HEK293 (cell line): Measurements from ENCODE around the gene KLHDC7B.
A peak's percentile ranks its signal among the peaks of the same experiment; 100 is the strongest.

Experiments used
- EGR2 ChIP-seq: fragments of 450-650 bp; formaldehyde crosslinking; IDR thresholded peaks from 2 replicates; pipeline ENCODE4 v1.5.1; 2016; ENCODE audit warnings: low read depth, missing biosample characterization, missing genetic modification characterization
- GLIS2 ChIP-seq: fragments of 450-650 bp; formaldehyde crosslinking; IDR thresholded peaks from 2 replicates; pipeline ENCODE4 v1.5.1; 2016; ENCODE audit warnings: missing biosample characterization, missing genetic modification characterization
- HOXD13 ChIP-seq: sonication (generic); formaldehyde crosslinking; IDR thresholded peaks from 2 replicates; pipeline ENCODE4 v1.8.0; 2022; ENCODE audit warnings: missing genetic modification reagents, borderline replicate concordance
- KLF8 ChIP-seq: fragments of 450-650 bp; formaldehyde crosslinking; IDR thresholded peaks from 2 replicates; pipeline ENCODE4 v1.5.1; 2016; ENCODE audit warnings: missing biosample characterization, missing genetic modification characterization
- OVOL3 ChIP-seq: fragments of 450-650 bp; formaldehyde crosslinking; IDR thresholded peaks from 2 replicates; pipeline ENCODE4 v1.5.1; 2016; ENCODE audit warnings: missing biosample characterization, missing genetic modification characterization
- SP7 ChIP-seq: fragments of 450-650 bp; formaldehyde crosslinking; IDR thresholded peaks from 2 replicates; pipeline ENCODE4 v1.5.1; 2016; ENCODE audit warnings: missing biosample characterization, missing genetic modification characterization
- YY2 ChIP-seq: fragments of 450-650 bp; formaldehyde crosslinking; IDR thresholded peaks from 2 replicates; pipeline ENCODE4 v1.5.1; 2016; ENCODE audit warnings: missing biosample characterization, missing genetic modification characterization
- ZBTB1 ChIP-seq: fragments of 450-650 bp; formaldehyde crosslinking; IDR thresholded peaks from 2 replicates; pipeline ENCODE4 v1.5.1; 2016; ENCODE audit warnings: missing biosample characterization, missing genetic modification characterization
- ZBTB8A ChIP-seq: fragments of 450-650 bp; formaldehyde crosslinking; IDR thresholded peaks from 2 replicates; pipeline ENCODE4 v1.5.1; 2016; ENCODE audit warnings: missing biosample characterization, missing genetic modification characterization
- ZFP69B ChIP-seq: fragments of 450-650 bp; formaldehyde crosslinking; IDR thresholded peaks from 2 replicates; pipeline ENCODE4 v1.5.1; 2016; ENCODE audit warnings: missing biosample characterization, missing genetic modification characterization
- ZNF121 ChIP-seq: fragments of 450-650 bp; formaldehyde crosslinking; IDR thresholded peaks from 2 replicates; pipeline ENCODE4 v1.5.1; 2016; ENCODE audit warnings: missing biosample characterization, missing genetic modification characterization
- ZNF146 ChIP-seq: fragments of 450-650 bp; formaldehyde crosslinking; IDR thresholded peaks from 2 replicates; pipeline ENCODE4 v1.5.1; 2016; ENCODE audit warnings: missing biosample characterization, missing genetic modification characterization
- ZNF174 ChIP-seq: fragments of 450-650 bp; formaldehyde crosslinking; IDR thresholded peaks from 2 replicates; pipeline ENCODE4 v1.5.0; 2017; ENCODE audit warnings: missing biosample characterization, mild to moderate bottlenecking, missing genetic modification characterization
- ZNF175 ChIP-seq: fragments of 450-650 bp; formaldehyde crosslinking; IDR thresholded peaks from 2 replicates; pipeline ENCODE4 v1.5.1; 2016; ENCODE audit warnings: missing biosample characterization, missing genetic modification characterization
- ZNF23 ChIP-seq: fragments of 450-650 bp; formaldehyde crosslinking; IDR thresholded peaks from 2 replicates; pipeline ENCODE4 v1.5.1; 2016; ENCODE audit warnings: missing biosample characterization, missing genetic modification characterization, borderline replicate concordance
- ZNF24 ChIP-seq: fragments of 450-650 bp; formaldehyde crosslinking; IDR thresholded peaks from 2 replicates; pipeline ENCODE4 v1.5.1; 2016; ENCODE audit warnings: missing biosample characterization, missing genetic modification characterization
- ZNF324 ChIP-seq: fragments of 450-650 bp; formaldehyde crosslinking; IDR thresholded peaks from 2 replicates; pipeline ENCODE4 v1.5.1; 2016; ENCODE audit warnings: missing biosample characterization, missing genetic modification characterization
- ZNF544 ChIP-seq: fragments of 450-650 bp; formaldehyde crosslinking; IDR thresholded peaks from 2 replicates; pipeline ENCODE4 v1.5.0; 2017; ENCODE audit warnings: missing biosample characterization, missing genetic modification characterization
- ZNF558 ChIP-seq: fragments of 450-650 bp; formaldehyde crosslinking; IDR thresholded peaks from 2 replicates; pipeline ENCODE4 v1.5.1; 2016; ENCODE audit warnings: missing biosample characterization, missing genetic modification characterization
- ZNF610 ChIP-seq: fragments of 450-650 bp; formaldehyde crosslinking; IDR thresholded peaks from 2 replicates; pipeline ENCODE4 v1.5.1; 2016; ENCODE audit warnings: missing biosample characterization, missing genetic modification characterization, borderline replicate concordance
- ZNF621 ChIP-seq: fragments of 450-650 bp; formaldehyde crosslinking; IDR thresholded peaks from 2 replicates; pipeline ENCODE4 v1.5.1; 2017; ENCODE audit warnings: missing biosample characterization, missing genetic modification characterization
- ZNF76 ChIP-seq: fragments of 450-650 bp; formaldehyde crosslinking; IDR thresholded peaks from 2 replicates; pipeline ENCODE4; 2016; ENCODE audit warnings: low read depth, missing biosample characterization, missing genetic modification characterization, borderline replicate concordance
- ZNF830 ChIP-seq: fragments of 450-650 bp; IDR thresholded peaks from 2 replicates; pipeline ENCODE4 v1.5.0; 2018; ENCODE audit warnings: missing biosample characterization, missing genetic modification characterization, low read depth, mild to moderate bottlenecking, moderate library complexity
- TF ChIP-seq, protein P1 (sequence below): fragments of 450-650 bp; formaldehyde crosslinking; IDR thresholded peaks from 2 replicates; pipeline ENCODE4 v1.5.1; 2016; ENCODE audit warnings: missing biosample characterization, missing genetic modification characterization
- TF ChIP-seq, protein P2 (sequence below): fragments of 450-650 bp; formaldehyde crosslinking; IDR thresholded peaks from 2 replicates; pipeline ENCODE4 v1.5.1; 2016; ENCODE audit warnings: missing biosample characterization, missing genetic modification characterization
- TF ChIP-seq, protein P3 (sequence below): fragments of 450-650 bp; formaldehyde crosslinking; IDR thresholded peaks from 2 replicates; pipeline ENCODE4 v1.5.1; 2016; ENCODE audit warnings: missing biosample characterization, missing genetic modification characterization
- TF ChIP-seq, protein P4 (sequence below): fragments of 450-650 bp; formaldehyde crosslinking; IDR thresholded peaks from 2 replicates; pipeline ENCODE4 v1.5.1; 2017; ENCODE audit warnings: missing biosample characterization, missing genetic modification characterization
- TF ChIP-seq, protein P5 (sequence below): fragments of 450-650 bp; formaldehyde crosslinking; IDR thresholded peaks from 2 replicates; pipeline ENCODE4 v1.5.1; 2016; ENCODE audit warnings: missing biosample characterization, missing genetic modification characterization
- TF ChIP-seq, protein P6 (sequence below): fragments of 450-650 bp; formaldehyde crosslinking; IDR thresholded peaks from 2 replicates; pipeline ENCODE4 v1.5.1; 2016; ENCODE audit warnings: missing biosample characterization, missing genetic modification characterization

Gene KLHDC7B

DNA sequence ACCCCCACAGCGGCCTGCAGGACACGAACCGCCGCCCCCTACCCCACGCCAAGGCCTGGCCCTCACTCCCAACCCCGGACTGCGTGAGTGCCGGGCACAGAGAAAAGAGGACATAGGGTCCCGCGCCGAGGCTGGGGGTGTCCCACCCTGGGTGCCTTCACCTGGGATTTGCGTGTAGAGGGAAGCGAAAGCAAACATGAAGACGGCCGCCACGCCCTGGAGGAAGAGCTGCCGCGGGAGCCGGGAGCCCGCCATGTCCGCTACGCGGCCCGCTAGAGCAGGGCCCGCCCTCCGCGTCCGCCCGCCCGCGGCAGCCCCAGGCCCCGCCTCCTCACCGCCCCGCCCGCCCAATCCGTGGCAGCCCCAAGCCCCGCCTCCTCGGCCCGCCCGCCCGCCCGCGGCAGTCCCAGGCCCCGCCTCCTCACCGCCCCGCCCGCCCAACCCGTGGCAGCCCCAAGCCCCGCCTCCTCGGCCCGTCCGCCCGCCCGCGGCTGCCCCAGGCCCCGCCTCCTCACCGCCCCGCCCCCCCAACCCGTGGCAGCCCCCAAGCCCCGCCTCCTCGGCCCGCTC is 38.2 kb upstream of the KLHDC7B start, which contains the start of gene LMF2 (continued):
- no peak for TF ChIP-seq ZNF76 (tag by site-specific recombination)
- TF ChIP-seq ZNF830 (tag by site-specific recombination), result no peak
- no peak for TF ChIP-seq ZFP69B
- TF ChIP-seq, protein P1, sequence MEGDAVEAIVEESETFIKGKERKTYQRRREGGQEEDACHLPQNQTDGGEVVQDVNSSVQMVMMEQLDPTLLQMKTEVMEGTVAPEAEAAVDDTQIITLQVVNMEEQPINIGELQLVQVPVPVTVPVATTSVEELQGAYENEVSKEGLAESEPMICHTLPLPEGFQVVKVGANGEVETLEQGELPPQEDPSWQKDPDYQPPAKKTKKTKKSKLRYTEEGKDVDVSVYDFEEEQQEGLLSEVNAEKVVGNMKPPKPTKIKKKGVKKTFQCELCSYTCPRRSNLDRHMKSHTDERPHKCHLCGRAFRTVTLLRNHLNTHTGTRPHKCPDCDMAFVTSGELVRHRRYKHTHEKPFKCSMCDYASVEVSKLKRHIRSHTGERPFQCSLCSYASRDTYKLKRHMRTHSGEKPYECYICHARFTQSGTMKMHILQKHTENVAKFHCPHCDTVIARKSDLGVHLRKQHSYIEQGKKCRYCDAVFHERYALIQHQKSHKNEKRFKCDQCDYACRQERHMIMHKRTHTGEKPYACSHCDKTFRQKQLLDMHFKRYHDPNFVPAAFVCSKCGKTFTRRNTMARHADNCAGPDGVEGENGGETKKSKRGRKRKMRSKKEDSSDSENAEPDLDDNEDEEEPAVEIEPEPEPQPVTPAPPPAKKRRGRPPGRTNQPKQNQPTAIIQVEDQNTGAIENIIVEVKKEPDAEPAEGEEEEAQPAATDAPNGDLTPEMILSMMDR (tag by site-specific recombination), result peak; percentile 36; the same call in 1 of the 2 replicates
- TF ChIP-seq ZNF610 (tag by site-specific recombination), result peak; percentile 56; the same call in 1 of the 2 replicates
- peak; percentile 56; the same call in 1 of the 2 replicates for TF ChIP-seq OVOL3 (tag by site-specific recombination)
- TF ChIP-seq SP7 (tag by site-specific recombination), result peak; percentile 53; the same call in 1 of the 2 replicates
- peak; percentile 64 for TF ChIP-seq ZBTB8A (tag by site-specific recombination)
- TF ChIP-seq GLIS2 (tag by site-specific recombination), result peak; percentile 85
- peak; percentile 77; the same call in 1 of the 2 replicates for TF ChIP-seq KLF8 (tag by site-specific recombination)
- TF ChIP-seq YY2 (tag by site-specific recombination), result 0 out of 2 replicates have a peak, but pooled peaks have one; percentile 50
- no peak for TF ChIP-seq ZNF558 (tag by site-specific recombination)
- no peak for TF ChIP-seq ZBTB1
- TF ChIP-seq ZNF24, result 0 out of 2 replicates have a peak, but pooled peaks have one; percentile 42
- TF ChIP-seq, protein P2, sequence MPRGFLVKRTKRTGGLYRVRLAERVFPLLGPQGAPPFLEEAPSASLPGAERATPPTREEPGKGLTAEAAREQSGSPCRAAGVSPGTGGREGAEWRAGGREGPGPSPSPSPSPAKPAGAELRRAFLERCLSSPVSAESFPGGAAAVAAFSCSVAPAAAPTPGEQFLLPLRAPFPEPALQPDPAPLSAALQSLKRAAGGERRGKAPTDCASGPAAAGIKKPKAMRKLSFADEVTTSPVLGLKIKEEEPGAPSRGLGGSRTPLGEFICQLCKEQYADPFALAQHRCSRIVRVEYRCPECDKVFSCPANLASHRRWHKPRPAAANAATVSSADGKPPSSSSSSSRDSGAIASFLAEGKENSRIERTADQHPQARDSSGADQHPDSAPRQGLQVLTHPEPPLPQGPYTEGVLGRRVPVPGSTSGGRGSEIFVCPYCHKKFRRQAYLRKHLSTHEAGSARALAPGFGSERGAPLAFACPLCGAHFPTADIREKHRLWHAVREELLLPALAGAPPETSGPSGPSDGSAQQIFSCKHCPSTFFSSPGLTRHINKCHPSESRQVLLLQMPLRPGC (tag by site-specific recombination), result no peak
- TF ChIP-seq, protein P3, sequence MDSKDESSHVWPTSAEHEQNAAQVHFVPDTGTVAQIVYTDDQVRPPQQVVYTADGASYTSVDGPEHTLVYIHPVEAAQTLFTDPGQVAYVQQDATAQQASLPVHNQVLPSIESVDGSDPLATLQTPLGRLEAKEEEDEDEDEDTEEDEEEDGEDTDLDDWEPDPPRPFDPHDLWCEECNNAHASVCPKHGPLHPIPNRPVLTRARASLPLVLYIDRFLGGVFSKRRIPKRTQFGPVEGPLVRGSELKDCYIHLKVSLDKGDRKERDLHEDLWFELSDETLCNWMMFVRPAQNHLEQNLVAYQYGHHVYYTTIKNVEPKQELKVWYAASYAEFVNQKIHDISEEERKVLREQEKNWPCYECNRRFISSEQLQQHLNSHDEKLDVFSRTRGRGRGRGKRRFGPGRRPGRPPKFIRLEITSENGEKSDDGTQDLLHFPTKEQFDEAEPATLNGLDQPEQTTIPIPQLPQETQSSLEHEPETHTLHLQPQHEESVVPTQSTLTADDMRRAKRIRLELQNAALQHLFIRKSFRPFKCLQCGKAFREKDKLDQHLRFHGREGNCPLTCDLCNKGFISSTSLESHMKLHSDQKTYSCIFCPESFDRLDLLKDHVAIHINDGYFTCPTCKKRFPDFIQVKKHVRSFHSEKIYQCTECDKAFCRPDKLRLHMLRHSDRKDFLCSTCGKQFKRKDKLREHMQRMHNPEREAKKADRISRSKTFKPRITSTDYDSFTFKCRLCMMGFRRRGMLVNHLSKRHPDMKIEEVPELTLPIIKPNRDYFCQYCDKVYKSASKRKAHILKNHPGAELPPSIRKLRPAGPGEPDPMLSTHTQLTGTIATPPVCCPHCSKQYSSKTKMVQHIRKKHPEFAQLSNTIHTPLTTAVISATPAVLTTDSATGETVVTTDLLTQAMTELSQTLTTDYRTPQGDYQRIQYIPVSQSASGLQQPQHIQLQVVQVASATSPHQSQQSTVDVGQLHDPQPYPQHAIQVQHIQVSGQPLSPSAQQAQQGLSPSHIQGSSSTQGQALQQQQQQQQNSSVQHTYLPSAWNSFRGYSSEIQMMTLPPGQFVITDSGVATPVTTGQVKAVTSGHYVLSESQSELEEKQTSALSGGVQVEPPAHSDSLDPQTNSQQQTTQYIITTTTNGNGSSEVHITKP (tag by site-specific recombination), result no peak
- no peak for TF ChIP-seq ZNF621
- TF ChIP-seq ZNF324 (tag by site-specific recombination), result no peak
- TF ChIP-seq, protein P4, sequence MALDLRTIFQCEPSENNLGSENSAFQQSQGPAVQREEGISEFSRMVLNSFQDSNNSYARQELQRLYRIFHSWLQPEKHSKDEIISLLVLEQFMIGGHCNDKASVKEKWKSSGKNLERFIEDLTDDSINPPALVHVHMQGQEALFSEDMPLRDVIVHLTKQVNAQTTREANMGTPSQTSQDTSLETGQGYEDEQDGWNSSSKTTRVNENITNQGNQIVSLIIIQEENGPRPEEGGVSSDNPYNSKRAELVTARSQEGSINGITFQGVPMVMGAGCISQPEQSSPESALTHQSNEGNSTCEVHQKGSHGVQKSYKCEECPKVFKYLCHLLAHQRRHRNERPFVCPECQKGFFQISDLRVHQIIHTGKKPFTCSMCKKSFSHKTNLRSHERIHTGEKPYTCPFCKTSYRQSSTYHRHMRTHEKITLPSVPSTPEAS, result no peak
- no peak for TF ChIP-seq ZNF544
- no peak for TF ChIP-seq ZNF146
- no peak for TF ChIP-seq ZNF23
- TF ChIP-seq, protein P5, sequence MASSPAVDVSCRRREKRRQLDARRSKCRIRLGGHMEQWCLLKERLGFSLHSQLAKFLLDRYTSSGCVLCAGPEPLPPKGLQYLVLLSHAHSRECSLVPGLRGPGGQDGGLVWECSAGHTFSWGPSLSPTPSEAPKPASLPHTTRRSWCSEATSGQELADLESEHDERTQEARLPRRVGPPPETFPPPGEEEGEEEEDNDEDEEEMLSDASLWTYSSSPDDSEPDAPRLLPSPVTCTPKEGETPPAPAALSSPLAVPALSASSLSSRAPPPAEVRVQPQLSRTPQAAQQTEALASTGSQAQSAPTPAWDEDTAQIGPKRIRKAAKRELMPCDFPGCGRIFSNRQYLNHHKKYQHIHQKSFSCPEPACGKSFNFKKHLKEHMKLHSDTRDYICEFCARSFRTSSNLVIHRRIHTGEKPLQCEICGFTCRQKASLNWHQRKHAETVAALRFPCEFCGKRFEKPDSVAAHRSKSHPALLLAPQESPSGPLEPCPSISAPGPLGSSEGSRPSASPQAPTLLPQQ (tag by site-specific recombination), result no peak
- 0 out of 2 replicates have a peak, but pooled peaks have one; percentile 29 for TF ChIP-seq EGR2 (tag by site-specific recombination)
- no peak for TF ChIP-seq ZNF174 (tag by site-specific recombination)
- TF ChIP-seq ZNF121 (tag by site-specific recombination), result no peak
- no peak for TF ChIP-seq HOXD13 (CRISPR knock-in tag)
- no peak for TF ChIP-seq ZNF175 (tag by site-specific recombination)
- TF ChIP-seq, protein P6, sequence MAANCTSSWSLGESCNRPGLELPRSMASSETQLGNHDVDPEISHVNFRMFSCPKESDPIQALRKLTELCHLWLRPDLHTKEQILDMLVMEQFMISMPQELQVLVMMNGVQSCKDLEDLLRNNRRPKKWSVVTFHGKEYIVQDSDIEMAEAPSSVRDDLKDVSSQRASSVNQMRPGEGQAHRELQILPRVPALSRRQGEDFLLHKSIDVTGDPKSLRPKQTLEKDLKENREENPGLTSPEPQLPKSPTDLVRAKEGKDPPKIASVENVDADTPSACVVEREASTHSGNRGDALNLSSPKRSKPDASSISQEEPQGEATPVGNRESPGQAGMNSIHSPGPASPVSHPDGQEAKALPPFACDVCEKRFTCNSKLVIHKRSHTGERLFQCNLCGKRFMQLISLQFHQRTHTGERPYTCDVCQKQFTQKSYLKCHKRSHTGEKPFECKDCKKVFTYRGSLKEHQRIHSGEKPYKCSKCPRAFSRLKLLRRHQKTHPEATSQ (tag by site-specific recombination), result no peak
